K562 (cell line): ENCODE results near the gene METTL23. TPM values are rescaled to one million over a fixed set of nuclear protein-coding genes. Genes with fewer than 3 reads are reported as not detected.

Source experiments
- CEBPG ChIP-seq, 3 experiments: fragments of 200-800 bp in 1 of 3; sonication (Bioruptor generic) in 1 of 3; sonication (generic) in 1 of 3; formaldehyde crosslinking in 1 of 3; IDR thresholded peaks in 2 of 3; conservative IDR thresholded peaks in 1 of 3; 2 replicates each; pipeline versions ENCODE4 v1.6.1 to v1.8.0; 2016 to 2022; ENCODE audit warnings: missing compliant biosample characterization in 2 of 3, missing genetic modification characterization in 2 of 3, mild to moderate bottlenecking in 1 of 3, missing genetic modification reagents in 1 of 3
- FOXK2 ChIP-seq, 2 experiments: fragments of 450-650 bp; IDR thresholded peaks in 1 of 2; conservative IDR thresholded peaks in 1 of 2; 2 replicates each; pipeline ENCODE4 v1.6.1; 2016; ENCODE audit warnings: low read depth in 2 of 2, mild to moderate bottlenecking in 1 of 2
- MCM5 ChIP-seq: fragments of 450-650 bp; IDR thresholded peaks from 2 replicates; pipeline ENCODE4 v1.6.1; 2016; ENCODE audit warnings: low read depth
- NONO ChIP-seq, 2 experiments: fragments of 200-400 bp in 1 of 2; fragments of 450-650 bp in 1 of 2; formaldehyde crosslinking in 1 of 2; IDR thresholded peaks; 2 replicates each; pipeline ENCODE4 v1.6.1; 2017; ENCODE audit warnings: low read depth in 2 of 2, mild to moderate bottlenecking in 2 of 2, moderate library complexity in 2 of 2, low read length in 1 of 2
- NR0B1 ChIP-seq: fragments of 450-650 bp; IDR thresholded peaks from one replicate; pipeline ENCODE4 v1.6.1; 2018; ENCODE audit warnings: mild to moderate bottlenecking, moderate library complexity; ENCODE audit not compliant: partially characterized antibody
- SMARCA4 ChIP-seq: fragments of 450-650 bp; IDR thresholded peaks from 2 replicates; pipeline ENCODE4 v1.6.1; 2016
- ZBED1 ChIP-seq: IDR thresholded peaks from 2 replicates; pipeline ENCODE4 v1.6.1; 2014
- ZBTB40 ChIP-seq, 2 experiments: fragments of 450-650 bp in 1 of 2; sonication (generic) in 1 of 2; formaldehyde crosslinking in 1 of 2; IDR thresholded peaks; 2 replicates each; pipeline versions ENCODE4 v1.7.1 to v1.9.0; 2016 to 2022; ENCODE audit warnings: inconsistent platforms in 1 of 2, mild to moderate bottlenecking in 1 of 2, missing genetic modification reagents in 1 of 2
- ZEB2 ChIP-seq: fragments of 450-650 bp; IDR thresholded peaks from 2 replicates; pipeline ENCODE4 v1.6.1; 2016
- ZNF551 ChIP-seq: fragments of 250-450 bp; sonication (Bioruptor Pico); IDR thresholded peaks from 2 replicates; pipeline ENCODE4 v1.5.0; 2021; ENCODE audit warnings: mild to moderate bottlenecking, moderate library complexity
- polyA plus RNA-seq, 8 experiments: library from polyadenylated mRNA; depleted of rRNA in 4 of 8; stranded (reverse) in 5 of 8; unstranded in 3 of 8; fragments of >200 nt; fragmentation: Nextera tagmentation in 2 of 8; fragmentation: Illumina TruSeq in 1 of 8; extraction: Ambion mirVana in 2 of 8; extraction: Trizol in 1 of 8; gene quantifications; 2 replicates each; pipeline versions ENCODE4 v1.2.1 to v1.2.3, GENCODE V29; 2011 to 2014; ENCODE audit warnings: inconsistent platforms in 1 of 8, missing spikeins in 1 of 8
- total RNA-seq, 7 experiments: library from RNA; depleted of rRNA in 6 of 7; stranded (reverse); fragments of >200 nt in 6 of 7; fragmentation: Illumina TruSeq in 2 of 7; extraction: Trizol in 2 of 7; gene quantifications; 2 replicates each; pipeline versions ENCODE4 v1.2.1 to v1.2.3, GENCODE V29; 2011 to 2021; ENCODE audit warnings: low replicate concordance in 1 of 7
- TF ChIP-seq, protein P1 (sequence below): sonication (generic); formaldehyde crosslinking; IDR thresholded peaks from 2 replicates; pipeline ENCODE4 v1.5.0; 2020; ENCODE audit warnings: missing genetic modification reagents
- TF ChIP-seq, protein P2 (sequence below): conservative IDR thresholded peaks from 2 replicates; pipeline ENCODE4 v1.6.1; 2011; ENCODE audit warnings: low read depth, mild to moderate bottlenecking, low read length; ENCODE audit not compliant: control insufficient read depth
- TF ChIP-seq, protein P3 (sequence below): fragments of 450-650 bp; IDR thresholded peaks from 2 replicates; pipeline ENCODE4 v1.6.1; 2016; ENCODE audit warnings: borderline replicate concordance

Gene METTL23
- total and polyA plus RNA-seq, 9 of the 15 experiments (the other 6 are each of a cell fraction or from before 2014, with no cell fraction given): 29.4 to 67.3 (median 41.6) TPM

DNA sequence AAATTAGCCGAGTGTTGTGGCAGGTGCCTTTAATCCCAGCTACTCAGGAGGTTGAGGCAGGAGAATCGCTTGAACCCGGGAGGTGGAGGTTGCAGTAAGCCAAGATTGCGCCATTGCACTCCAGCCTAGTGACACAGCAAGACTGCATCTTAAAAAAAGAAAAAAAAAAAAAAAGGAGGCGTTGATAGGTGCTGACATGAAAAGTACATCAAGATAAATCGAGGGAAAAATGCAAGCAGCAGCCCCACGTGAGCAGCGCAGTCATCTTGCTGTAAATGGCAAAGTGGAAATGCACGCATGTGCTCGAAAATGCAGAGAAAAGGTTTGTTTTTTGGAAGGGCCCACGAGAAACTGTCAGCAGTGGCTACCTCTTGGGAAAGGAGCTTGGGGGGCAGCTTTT is 36.8 kb upstream of the METTL23 start (continued):
- TF ChIP-seq ZBTB40 (IDR thresholded peaks at IDR 0.05) (no peak), ZBTB40 (CRISPR knock-in tag; IDR thresholded peaks at IDR 0.05) (no peak), NONO (IDR thresholded peaks at IDR 0.05; ENCODE audit: low read depth in 2 of 2, low read length in 1 of 2) (no peak), CEBPG (CRISPR knock-in tag; IDR thresholded peaks at IDR 0.05) (peak; percentile 69), CEBPG (tag; conservative IDR thresholded peaks at IDR 0.05 in 1 of 2, IDR thresholded peaks at IDR 0.05 in 1 of 2) (peak; percentile 50 to 88), NR0B1 (no peak), ZNF551 (CRISPR knock-in tag) (no peak), SMARCA4 (peak; percentile 47; the same call in 1 of the 2 replicates), FOXK2 (conservative IDR thresholded peaks at IDR 0.05 in 1 of 2, IDR thresholded peaks at IDR 0.05 in 1 of 2; ENCODE audit: low read depth in 2 of 2) (no peak), MCM5 (no peak), ZBED1 (no peak), ZEB2 (peak; percentile 33; the same call in 1 of the 2 replicates)
- TF ChIP-seq, protein P1, sequence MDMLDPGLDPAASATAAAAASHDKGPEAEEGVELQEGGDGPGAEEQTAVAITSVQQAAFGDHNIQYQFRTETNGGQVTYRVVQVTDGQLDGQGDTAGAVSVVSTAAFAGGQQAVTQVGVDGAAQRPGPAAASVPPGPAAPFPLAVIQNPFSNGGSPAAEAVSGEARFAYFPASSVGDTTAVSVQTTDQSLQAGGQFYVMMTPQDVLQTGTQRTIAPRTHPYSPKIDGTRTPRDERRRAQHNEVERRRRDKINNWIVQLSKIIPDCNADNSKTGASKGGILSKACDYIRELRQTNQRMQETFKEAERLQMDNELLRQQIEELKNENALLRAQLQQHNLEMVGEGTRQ (CRISPR knock-in tag): peak; percentile 75
- TF ChIP-seq, protein P2, sequence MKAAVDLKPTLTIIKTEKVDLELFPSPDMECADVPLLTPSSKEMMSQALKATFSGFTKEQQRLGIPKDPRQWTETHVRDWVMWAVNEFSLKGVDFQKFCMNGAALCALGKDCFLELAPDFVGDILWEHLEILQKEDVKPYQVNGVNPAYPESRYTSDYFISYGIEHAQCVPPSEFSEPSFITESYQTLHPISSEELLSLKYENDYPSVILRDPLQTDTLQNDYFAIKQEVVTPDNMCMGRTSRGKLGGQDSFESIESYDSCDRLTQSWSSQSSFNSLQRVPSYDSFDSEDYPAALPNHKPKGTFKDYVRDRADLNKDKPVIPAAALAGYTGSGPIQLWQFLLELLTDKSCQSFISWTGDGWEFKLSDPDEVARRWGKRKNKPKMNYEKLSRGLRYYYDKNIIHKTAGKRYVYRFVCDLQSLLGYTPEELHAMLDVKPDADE: no peak
- TF ChIP-seq, protein P3, sequence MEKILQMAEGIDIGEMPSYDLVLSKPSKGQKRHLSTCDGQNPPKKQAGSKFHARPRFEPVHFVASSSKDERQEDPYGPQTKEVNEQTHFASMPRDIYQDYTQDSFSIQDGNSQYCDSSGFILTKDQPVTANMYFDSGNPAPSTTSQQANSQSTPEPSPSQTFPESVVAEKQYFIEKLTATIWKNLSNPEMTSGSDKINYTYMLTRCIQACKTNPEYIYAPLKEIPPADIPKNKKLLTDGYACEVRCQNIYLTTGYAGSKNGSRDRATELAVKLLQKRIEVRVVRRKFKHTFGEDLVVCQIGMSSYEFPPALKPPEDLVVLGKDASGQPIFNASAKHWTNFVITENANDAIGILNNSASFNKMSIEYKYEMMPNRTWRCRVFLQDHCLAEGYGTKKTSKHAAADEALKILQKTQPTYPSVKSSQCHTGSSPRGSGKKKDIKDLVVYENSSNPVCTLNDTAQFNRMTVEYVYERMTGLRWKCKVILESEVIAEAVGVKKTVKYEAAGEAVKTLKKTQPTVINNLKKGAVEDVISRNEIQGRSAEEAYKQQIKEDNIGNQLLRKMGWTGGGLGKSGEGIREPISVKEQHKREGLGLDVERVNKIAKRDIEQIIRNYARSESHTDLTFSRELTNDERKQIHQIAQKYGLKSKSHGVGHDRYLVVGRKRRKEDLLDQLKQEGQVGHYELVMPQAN: no peak
